GM12878 (cell line): ENCODE measurements around the gene LMTK2. TPM values are rescaled to one million over a fixed set of nuclear protein-coding genes. Genes with fewer than 3 reads are reported as not detected.

Experiments used
- ATAC-seq: fragments of 200-7000 bp; cut with Tn5 transposase; 3 replicates; pipeline ENCODE4 v1.9.1; 2020; ENCODE audit warnings: mild to moderate bottlenecking, moderate library complexity
- BruUV-seq: library from RNA; stranded (reverse); fragments of 400-500 nt; replicated peaks from 2 replicates; lab custom pipeline; 2021; lab: Mats Ljungman, UMichigan
- CTCF ChIA-PET: fragments of 300-600 bp; sonication (Branson Sonifier 250); formaldehyde crosslinking; extraction: SDS; loops from one replicate; lab custom pipeline; 2021; ENCODE audit warnings: inconsistent platforms; lab: Yijun Ruan, JAX
- POLR2A ChIA-PET: fragments of 350-600 bp; formaldehyde crosslinking; extraction: SDS; loops from one replicate; lab custom pipeline; 2021; ENCODE audit warnings: inconsistent platforms; lab: Charles Lee
- RAD21 ChIA-PET: fragments of 300-600 bp; sonication (Branson Sonifier 250); formaldehyde crosslinking; loops from one replicate; lab custom pipeline; 2023; ENCODE audit warnings: antibody characterized with exemption; ENCODE audit not compliant: unreplicated experiment; lab: Charles Lee
- SMC1A ChIA-PET: fragments of 300-600 bp; sonication (Branson Sonifier 250); formaldehyde crosslinking; loops from one replicate; lab custom pipeline; 2023; ENCODE audit not compliant: unreplicated experiment, uncharacterized antibody; lab: Charles Lee
- DNase-seq: peaks from one replicate; pipeline ENCODE4 v3.0.0-alpha.2; 2011; ENCODE audit warnings: low read depth, low spot score
- FAIRE-seq: peaks from 3 replicates; lab custom pipeline; 2011; peaks lifted over from hg19 to GRCh38; lab: Jason Lieb, UNC
- H2AFZ ChIP-seq: 2 replicates; pipeline ENCODE4 v1.6.0; 2011; ENCODE audit warnings: low read depth, low read length, control low read depth; ENCODE audit not compliant: control insufficient read depth
- H3K27ac ChIP-seq: 2 replicates; pipeline ENCODE4 v1.5.1; 2011; ENCODE audit warnings: control low read depth; ENCODE audit not compliant: control insufficient read depth, insufficient read depth
- H3K27me3 ChIP-seq, 2 experiments: replicated peaks in 1 of 2; 2 replicates each; pipeline versions ENCODE4 v1.6.0 to v1.6.1; 2011; ENCODE audit warnings: low read length in 1 of 2; ENCODE audit not compliant: control insufficient read depth in 2 of 2, insufficient read depth in 2 of 2
- H3K36me3 ChIP-seq, 2 experiments: 2 replicates each; pipeline ENCODE4 v1.5.1; 2011; ENCODE audit warnings: low read length in 1 of 2; ENCODE audit not compliant: control insufficient read depth in 2 of 2, insufficient read depth in 2 of 2
- H3K4me1 ChIP-seq: 2 replicates; pipeline ENCODE4 v1.6.1; 2011; ENCODE audit warnings: mild to moderate bottlenecking, low read length, moderate library complexity, mixed read lengths; ENCODE audit not compliant: control insufficient read depth, insufficient read depth
- H3K4me2 ChIP-seq: 2 replicates; pipeline ENCODE4 v1.6.0; 2011; ENCODE audit warnings: control low read depth; ENCODE audit not compliant: control insufficient read depth, insufficient read depth
- H3K4me3 ChIP-seq: fragments of 200-600 bp; sonication (generic); 2 replicates; pipeline ENCODE4 v1.5.1; 2016
- H3K79me2 ChIP-seq: 2 replicates; pipeline ENCODE4 v1.6.0; 2011; ENCODE audit warnings: low read length; ENCODE audit not compliant: control insufficient read depth, insufficient read depth
- H3K9ac ChIP-seq: 2 replicates; pipeline ENCODE4 v1.8.0; 2011; ENCODE audit warnings: low read length, control low read depth, mixed read lengths; ENCODE audit not compliant: control insufficient read depth, insufficient read depth
- H3K9me3 ChIP-seq: replicated peaks from 3 replicates; pipeline ENCODE4 v1.5.1; 2011; ENCODE audit warnings: mild to moderate bottlenecking, low read length; ENCODE audit not compliant: control insufficient read depth, insufficient read depth
- H4K20me1 ChIP-seq: 2 replicates; pipeline ENCODE4 v1.6.0; 2011; ENCODE audit not compliant: control insufficient read depth, insufficient read depth
- BCL11A ChIP-seq: IDR thresholded peaks from 2 replicates; pipeline ENCODE4 v1.6.1; 2011; ENCODE audit warnings: low read depth, low read length
- BCL3 ChIP-seq: IDR thresholded peaks from 2 replicates; pipeline ENCODE4 v1.6.1; 2011; ENCODE audit warnings: borderline replicate concordance, low read depth, mild to moderate bottlenecking, moderate library complexity, low read length; ENCODE audit not compliant: insufficient read depth, poor library complexity, severe bottlenecking
- RBBP5 ChIP-seq: fragments of 200-600 bp; sonication (generic); conservative IDR thresholded peaks from 2 replicates; pipeline ENCODE4 v1.6.1; 2016
- YY1 ChIP-seq: IDR thresholded peaks from 2 replicates; pipeline ENCODE4 v1.6.1; 2011; ENCODE audit warnings: low read depth, mild to moderate bottlenecking, low read length
- WGBS: methylation state at CpG from one replicate; pipeline ENCODE4 v1.1.6; 2016; ENCODE audit warnings: low lambda C conversion rate; ENCODE audit not compliant: insufficient replicate concordance, insufficient coverage; ENCODE audit errors: missing lambda C conversion rate; 5-methylcytosine and 5-hydroxymethylcytosine counted together
- in situ Hi-C: fragments of 300-500 bp; cut with MboI; formaldehyde crosslinking; loops from 9 replicates; pipeline ENCODE4 v1.14.3; 2018; ENCODE audit warnings: mixed read lengths
- intact Hi-C: fragments of 100-400 bp; cut with micrococcal nuclease; formaldehyde crosslinking; loops from one replicate; pipeline ENCODE4 v1.14.2; 2022; ENCODE audit not compliant: unreplicated experiment
- polyA plus RNA-seq, 11 experiments: library from polyadenylated mRNA; depleted of rRNA in 4 of 11; unstranded in 6 of 11; stranded (reverse) in 5 of 11; fragments of >200 nt; fragmentation: Nextera tagmentation in 4 of 11; fragmentation: Illumina TruSeq in 1 of 11; extraction: Ambion mirVana in 4 of 11; extraction: Trizol in 1 of 11; gene quantifications; 1 replicate in 1 of 11; 2 replicates in 10 of 11; pipeline versions ENCODE4 v1.2.1 to v1.2.3, GENCODE V29; 2011 to 2016; ENCODE audit warnings: inconsistent platforms in 2 of 11, missing spikeins in 2 of 11, low read depth in 1 of 11
- total RNA-seq, 4 experiments: library from RNA; depleted of rRNA in 3 of 4; stranded (reverse); fragments of >200 nt in 3 of 4; fragmentation: Illumina TruSeq in 1 of 4; extraction: Trizol in 1 of 4; gene quantifications; 2 replicates each; pipeline versions ENCODE4 v1.2.1 to v1.2.3, GENCODE V29; 2013 to 2021
- TF ChIP-seq, protein P1 (sequence below): IDR thresholded peaks from 2 replicates; pipeline ENCODE4 v1.6.1; 2011; ENCODE audit warnings: mild to moderate bottlenecking, low read depth, low read length, moderate library complexity; ENCODE audit not compliant: insufficient replicate concordance
- TF ChIP-seq, protein P2 (sequence below): fragments of 450-650 bp; IDR thresholded peaks from 2 replicates; pipeline ENCODE4 v1.6.1; 2016; ENCODE audit warnings: mild to moderate bottlenecking

Gene LMTK2
- total and polyA plus RNA-seq, 10 of the 15 experiments (the other 5 are each of a cell fraction or from before 2014, with no cell fraction given): 0.68 to 8.7 (median 4.6) TPM

GRCh38 chr7:98163704-98164494 is 57.2 kb downstream of the LMTK2 start:
- Histone ChIP-seq H3K79me2 (no peaks in the 10 kb centered on the region), H3K9ac (no peak overlapping the region), H3K4me3 (no peak overlapping the region), H3K9me3 (no peaks in the 10 kb centered on the region), H2AFZ (no peak overlapping the region), H3K36me3 (peaks cover 0 to 2% of the 10 kb centered on the region in 2 experiments; a peak in 1 of 4 replicates)
- ATAC-seq (peak; percentile 46; the same call in 2 of the 3 replicates), DNase-seq (no peak)
- in situ Hi-C loops: loop anchor here (5.0 kb wide), 1 partner anchor 142 kb away; no protein-coding TSS in a partner anchor
- WGBS: 94% methylated on average over 16 of the region's 16 CpGs
- BruUV-seq: no TSS peak
- intact Hi-C loops: no loop called here
- SMC1A ChIA-PET: interaction anchor here (0.9 to 7.3 kb wide), 8 partner anchors 21 to 142 kb away, joined by 3 to 195 read pairs (median 6); partner anchors contain the start of gene LMTK2
- POLR2A ChIA-PET: no interaction called here
- TF ChIP-seq RBBP5 (no peak), BCL3 (no peak), BCL11A (no peak), YY1 (no peak)
- TF ChIP-seq, protein P1, sequence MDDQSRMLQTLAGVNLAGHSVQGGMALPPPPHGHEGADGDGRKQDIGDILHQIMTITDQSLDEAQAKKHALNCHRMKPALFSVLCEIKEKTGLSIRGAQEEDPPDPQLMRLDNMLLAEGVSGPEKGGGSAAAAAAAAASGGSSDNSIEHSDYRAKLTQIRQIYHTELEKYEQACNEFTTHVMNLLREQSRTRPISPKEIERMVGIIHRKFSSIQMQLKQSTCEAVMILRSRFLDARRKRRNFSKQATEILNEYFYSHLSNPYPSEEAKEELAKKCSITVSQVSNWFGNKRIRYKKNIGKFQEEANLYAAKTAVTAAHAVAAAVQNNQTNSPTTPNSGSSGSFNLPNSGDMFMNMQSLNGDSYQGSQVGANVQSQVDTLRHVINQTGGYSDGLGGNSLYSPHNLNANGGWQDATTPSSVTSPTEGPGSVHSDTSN: no peak
- TF ChIP-seq, protein P2, sequence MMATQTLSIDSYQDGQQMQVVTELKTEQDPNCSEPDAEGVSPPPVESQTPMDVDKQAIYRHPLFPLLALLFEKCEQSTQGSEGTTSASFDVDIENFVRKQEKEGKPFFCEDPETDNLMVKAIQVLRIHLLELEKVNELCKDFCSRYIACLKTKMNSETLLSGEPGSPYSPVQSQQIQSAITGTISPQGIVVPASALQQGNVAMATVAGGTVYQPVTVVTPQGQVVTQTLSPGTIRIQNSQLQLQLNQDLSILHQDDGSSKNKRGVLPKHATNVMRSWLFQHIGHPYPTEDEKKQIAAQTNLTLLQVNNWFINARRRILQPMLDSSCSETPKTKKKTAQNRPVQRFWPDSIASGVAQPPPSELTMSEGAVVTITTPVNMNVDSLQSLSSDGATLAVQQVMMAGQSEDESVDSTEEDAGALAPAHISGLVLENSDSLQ: peak; percentile 40; the same call in 1 of the 2 replicates
- TF ChIP-seq, all 136 proteins: peak for 1
- CTCF ChIA-PET: interaction anchor here (1.0 to 10.0 kb wide), 13 partner anchors 21 to 238 kb away, joined by 3 to 450 read pairs (median 5); partner anchors contain the start of gene LMTK2
- no peak for FAIRE-seq
- H3K27me3 ChIP-seq: no peaks in the 10 kb centered on the region
- no peak overlapping the region for H3K27ac ChIP-seq
- no peak overlapping the region for H3K4me2 ChIP-seq
- H3K4me1 ChIP-seq: no peaks in the 10 kb centered on the region
- RAD21 ChIA-PET: interaction anchor here (2.0 to 8.9 kb wide), 6 partner anchors 29 to 141 kb away, joined by 5 to 297 read pairs (median 16); partner anchors contain the start of gene LMTK2
- no peaks in the 10 kb centered on the region for H4K20me1 ChIP-seq
